GM23248 (cell line): Measurements from ENCODE around the gene EFEMP1. TPM values are rescaled to one million over a fixed set of nuclear protein-coding genes. Genes with fewer than 3 reads are reported as not detected.

Experiments used
- DNase-seq: peaks from one replicate; pipeline ENCODE4 v3.0.0-alpha.2; 2015
- H2AFZ ChIP-seq: fragments of 200-600 bp; sonication (generic); 2 replicates; pipeline ENCODE4 v1.6.1; 2016; ENCODE audit warnings: antibody characterized with exemption
- H3F3A ChIP-seq: fragments of 200-600 bp; sonication (generic); 2 replicates; pipeline ENCODE4 v1.6.1; 2016; ENCODE audit warnings: mild to moderate bottlenecking, antibody characterized with exemption, mixed run types; ENCODE audit not compliant: insufficient read depth
- H3K27ac ChIP-seq: fragments of 200-600 bp; sonication (generic); 2 replicates; pipeline ENCODE4 v1.5.1; 2016; ENCODE audit warnings: mild to moderate bottlenecking
- H3K27me3 ChIP-seq: fragments of 200-600 bp; sonication (generic); replicated peaks from 2 replicates; pipeline ENCODE4 v1.6.1; 2016; ENCODE audit warnings: mild to moderate bottlenecking; ENCODE audit not compliant: insufficient read depth
- H3K36me3 ChIP-seq: fragments of 200-600 bp; sonication (generic); 2 replicates; pipeline ENCODE4 v1.6.1; 2016; ENCODE audit warnings: low read depth, mild to moderate bottlenecking
- H3K4me1 ChIP-seq: fragments of 200-600 bp; sonication (generic); 2 replicates; pipeline ENCODE4 v1.6.1; 2016; ENCODE audit warnings: mild to moderate bottlenecking; ENCODE audit not compliant: insufficient read depth
- H3K4me2 ChIP-seq: fragments of 200-600 bp; sonication (generic); one replicate; pipeline ENCODE4 v1.6.1; 2016; ENCODE audit warnings: mild to moderate bottlenecking; ENCODE audit not compliant: unreplicated experiment
- H3K4me3 ChIP-seq: fragments of 200-600 bp; sonication (generic); 2 replicates; pipeline ENCODE4 v1.5.1; 2016; ENCODE audit warnings: mild to moderate bottlenecking
- H3K79me2 ChIP-seq: fragments of 200-600 bp; sonication (generic); 2 replicates; pipeline ENCODE4 v1.6.1; 2016; ENCODE audit warnings: mild to moderate bottlenecking; ENCODE audit not compliant: insufficient read depth
- H3K9ac ChIP-seq: fragments of 200-600 bp; sonication (generic); 2 replicates; pipeline ENCODE4 v1.6.1; 2016; ENCODE audit warnings: mild to moderate bottlenecking
- H3K9me2 ChIP-seq: fragments of 200-600 bp; sonication (generic); 2 replicates; pipeline ENCODE4 v1.6.1; 2016; ENCODE audit warnings: mixed run types, mild to moderate bottlenecking, moderate library complexity; ENCODE audit not compliant: insufficient read depth
- H3K9me3 ChIP-seq: fragments of 200-600 bp; sonication (generic); one replicate; pipeline ENCODE4 v1.6.1; 2017; ENCODE audit warnings: low read depth
- H4K20me1 ChIP-seq: fragments of 200-600 bp; sonication (generic); 2 replicates; pipeline ENCODE4 v1.6.0; 2016; ENCODE audit not compliant: insufficient read depth
- EZH2 ChIP-seq: fragments of 200-600 bp; sonication (generic); IDR thresholded peaks from 2 replicates; pipeline ENCODE4 v1.6.1; 2018; ENCODE audit warnings: antibody characterized with exemption, mild to moderate bottlenecking; ENCODE audit not compliant: insufficient read depth, poor library complexity, severe bottlenecking
- EZH2phosphoT487 ChIP-seq: fragments of 200-600 bp; sonication (generic); IDR thresholded peaks from 2 replicates; pipeline ENCODE4 v1.6.1; 2018; ENCODE audit warnings: antibody characterized with exemption, moderate library complexity, mild to moderate bottlenecking, low read depth; ENCODE audit not compliant: insufficient read depth
- WGBS, 2 experiments: methylation state at CpG; one replicate each; pipeline ENCODE4 v1.1.6; 2015 to 2017; ENCODE audit warnings: low lambda C conversion rate in 2 of 2, low coverage in 1 of 2; ENCODE audit errors: missing lambda C conversion rate in 2 of 2; 5-methylcytosine and 5-hydroxymethylcytosine counted together
- in situ Hi-C: fragments of 300-500 bp; cut with MboI; formaldehyde crosslinking; loops from 2 replicates; pipeline ENCODE4 v1.15.0; 2020
- polyA plus RNA-seq: library from polyadenylated mRNA; unstranded; fragments of >200 nt; fragmentation: Nextera tagmentation; extraction: Ambion mirVana; gene quantifications from 2 replicates; pipeline ENCODE4 v1.2.1, GENCODE V29; 2016
- total RNA-seq: library from RNA; depleted of rRNA; stranded (reverse); fragments of >200 nt; shearing (Covaris generic); gene quantifications from 2 replicates; pipeline ENCODE4 v1.2.3, GENCODE V29; 2014; rRNA removed

Gene EFEMP1
- total and polyA plus RNA-seq, 2 experiments from 2014 or later, result 1,133 to 1,343 TPM

GRCh38 chr2:55826246-55826645, 97.3 kb downstream of the EFEMP1 start:
- no peak overlapping the region for H3K4me2 ChIP-seq
- H3K79me2 ChIP-seq, result no peaks in the 10 kb centered on the region
- no peak for DNase-seq
- H3K9me2 ChIP-seq, result no peaks in the 10 kb centered on the region
- H2AFZ ChIP-seq, result no peak overlapping the region
- whole genome bisulfite sequencing, 2 experiments, result 84 to 87% methylated on average over 5 to 6 of the region's 6 CpGs
- H3K4me3 ChIP-seq, result no peak overlapping the region
- no peaks in the 10 kb centered on the region for H3K36me3 ChIP-seq
- no peaks in the 10 kb centered on the region for H3K27me3 ChIP-seq
- TF ChIP-seq EZH2phosphoT487 (no peak), EZH2 (no peak)
- H3K9ac ChIP-seq, result no peak overlapping the region
- H3K27ac ChIP-seq, result no peak overlapping the region
- no peaks in the 10 kb centered on the region for H3K9me3 ChIP-seq
- H4K20me1 ChIP-seq, result no peaks in the 10 kb centered on the region
- in situ Hi-C loops, result no loop called here
- peaks cover 12% of the 10 kb centered on the region; the same call in 1 of the 2 replicates for H3K4me1 ChIP-seq
- peaks cover 4% of the 10 kb centered on the region; the same call in 1 of the 2 replicates for H3F3A ChIP-seq

- Histone ChIP-seq H3K4me2 (no peak overlapping the region), H3K36me3 (no peaks in the 10 kb centered on the region), H3K9me3 (no peaks in the 10 kb centered on the region), H3K4me1 (peaks cover 12% of the 10 kb centered on the region; the same call in 1 of the 2 replicates), H4K20me1 (no peaks in the 10 kb centered on the region), H3K4me3 (no peak overlapping the region), H3K27ac (no peak overlapping the region), H3K9me2 (no peaks in the 10 kb centered on the region), H3F3A (peaks cover 4% of the 10 kb centered on the region; the same call in 1 of the 2 replicates), H2AFZ (no peak overlapping the region), H3K9ac (no peak overlapping the region), H3K79me2 (no peaks in the 10 kb centered on the region), H3K27me3 (no peaks in the 10 kb centered on the region)
- WGBS, 2 experiments, result 90 to 92% methylated on average over 14 of the region's 14 CpGs
- in situ Hi-C loops, result no loop called here
- DNase-seq, result no peak
- no peak for TF ChIP-seq EZH2phosphoT487
- no peak for TF ChIP-seq EZH2
These were observed 99.0 kb downstream of the EFEMP1 start for GRCh38 chr2:55824551-55825096.

Other genes with a start within 250 kb of the EFEMP1 start
- gene PNPT1, start 229.9 kb downstream of the EFEMP1 start, total RNA-seq, result 17.3 and 33.9 TPM in 2 replicates
- gene PNPT1, start 229.9 kb downstream of the EFEMP1 start, polyA plus RNA-seq, result 20.6 and 21.9 TPM in 2 replicates